K562 (cell line): ENCODE measurements around the gene OR51B2. TPM values are rescaled to one million over a fixed set of nuclear protein-coding genes. Genes with fewer than 3 reads are reported as not detected.

Experiments
- ATAC-seq: fragments of 200-7000 bp; cut with Tn5 transposase; 3 replicates; pipeline ENCODE4 v1.9.1; 2020; ENCODE audit warnings: moderate library complexity
- BruUV-seq: library from RNA; stranded (reverse); fragments of 400-500 nt; replicated peaks from 2 replicates; lab custom pipeline; 2021; lab: Mats Ljungman, UMichigan
- CTCF ChIA-PET: fragments of 300-600 bp; formaldehyde crosslinking; extraction: SDS; loops from one replicate; lab custom pipeline; 2021; ENCODE audit warnings: low intra/inter-chr PET ratio; lab: Yijun Ruan, JAX
- POLR2A ChIA-PET: fragments of 300-600, 350-650 bp; sonication (Branson Sonifier 250); formaldehyde crosslinking; extraction: SDS; loops from one replicate; lab custom pipeline; 2021; ENCODE audit warnings: antibody characterized with exemption, inconsistent platforms; lab: Yijun Ruan, JAX
- DNase-seq, 4 experiments: peaks; one replicate each; pipeline versions ENCODE4 v3.0.0 to v3.0.0-alpha.2; 2011 to 2018; ENCODE audit warnings: low spot score in 3 of 4, mixed read lengths in 3 of 4; ENCODE audit errors: extremely low read depth in 1 of 4
- FAIRE-seq: peaks from 2 replicates; lab custom pipeline; 2011; peaks lifted over from hg19 to GRCh38; lab: Jason Lieb, UNC
- H2AFZ ChIP-seq: 2 replicates; pipeline ENCODE4 v1.6.0; 2011; ENCODE audit warnings: low read depth, low read length, control low read depth, inconsistent platforms
- H3K27ac ChIP-seq: fragments of 200-600 bp; 3 replicates; pipeline ENCODE4 v1.8.0; 2011; ENCODE audit warnings: low read depth, mild to moderate bottlenecking, control low read depth, inconsistent platforms, low read length, moderate library complexity, mixed read lengths; ENCODE audit errors: extremely low read depth
- H3K27me3 ChIP-seq, 2 experiments: fragments of 300-600 bp in 1 of 2; 2 replicates in 1 of 2; 3 replicates in 1 of 2; pipeline versions ENCODE4 v1.6.0 to v1.8.0; 2011; ENCODE audit warnings: inconsistent platforms in 2 of 2, low read length in 2 of 2, mild to moderate bottlenecking in 1 of 2, mixed read lengths in 1 of 2, moderate library complexity in 1 of 2; ENCODE audit not compliant: control insufficient read depth in 2 of 2, insufficient read depth in 2 of 2
- H3K36me3 ChIP-seq: fragments of 300-600 bp; 3 replicates; pipeline ENCODE4 v1.8.0; 2011; ENCODE audit warnings: mild to moderate bottlenecking, low read length, inconsistent platforms; ENCODE audit not compliant: control insufficient read depth, insufficient read depth
- H3K4me1 ChIP-seq, 2 experiments: fragments of 200-600 bp in 1 of 2; replicated peaks in 1 of 2; 2 replicates in 1 of 2; 3 replicates in 1 of 2; pipeline versions ENCODE4 v1.5.1 to v1.8.0; 2011; ENCODE audit warnings: inconsistent platforms in 2 of 2, low read length in 2 of 2, mild to moderate bottlenecking in 1 of 2, mixed read lengths in 1 of 2, moderate library complexity in 1 of 2; ENCODE audit not compliant: control insufficient read depth in 2 of 2, insufficient read depth in 2 of 2
- H3K4me2 ChIP-seq: 2 replicates; pipeline ENCODE4 v1.6.1; 2011; ENCODE audit warnings: low read length, control low read depth, inconsistent platforms, mixed read lengths; ENCODE audit not compliant: insufficient read depth
- H3K4me3 ChIP-seq: fragments of 200-600 bp; sonication (generic), shearing (Covaris generic); 2 replicates; pipeline ENCODE4 v1.5.1; 2016; ENCODE audit warnings: control low read depth, inconsistent platforms
- H3K79me2 ChIP-seq: fragments of 200-600 bp; 3 replicates; pipeline ENCODE4 v1.8.0; 2011; ENCODE audit warnings: low read length, inconsistent platforms; ENCODE audit not compliant: control insufficient read depth, insufficient read depth
- H3K9ac ChIP-seq, 2 experiments: 2 replicates each; pipeline versions ENCODE4 v1.6.0 to v1.6.1; 2011; ENCODE audit warnings: low read depth in 2 of 2, low read length in 2 of 2, control low read depth in 1 of 2, inconsistent platforms in 1 of 2, mild to moderate bottlenecking in 1 of 2, mixed read lengths in 1 of 2; ENCODE audit not compliant: insufficient read depth in 1 of 2
- H3K9me1 ChIP-seq: one replicate; pipeline ENCODE4 v1.6.0; 2011; ENCODE audit warnings: inconsistent platforms, mild to moderate bottlenecking, low read length, moderate library complexity; ENCODE audit not compliant: control insufficient read depth, insufficient read depth
- H3K9me3 ChIP-seq: replicated peaks from 2 replicates; pipeline ENCODE4 v1.5.1; 2011; ENCODE audit warnings: low read depth, low read length, inconsistent platforms; ENCODE audit not compliant: control insufficient read depth, insufficient read depth
- H4K20me1 ChIP-seq: replicated peaks from 2 replicates; pipeline ENCODE4 v1.6.1; 2011; ENCODE audit warnings: low read length, inconsistent platforms, mixed read lengths; ENCODE audit not compliant: control insufficient read depth, insufficient read depth
- ATF4 ChIP-seq: fragments of 450-650 bp; formaldehyde crosslinking; IDR thresholded peaks from 2 replicates; pipeline ENCODE4 v1.4.0; 2022; ENCODE audit warnings: mild to moderate bottlenecking, moderate library complexity
- BRD4 ChIP-seq: fragments of 200-600 bp; sonication (generic); IDR thresholded peaks from 2 replicates; pipeline ENCODE4 v1.6.1; 2017; ENCODE audit warnings: inconsistent platforms
- CSDE1 ChIP-seq, 2 experiments: fragments of 450-650 bp; IDR thresholded peaks; 2 replicates each; pipeline ENCODE4 v1.6.1; 2016; ENCODE audit warnings: mild to moderate bottlenecking in 1 of 2
- ID3 ChIP-seq, 2 experiments: fragments of 250-450 bp in 1 of 2; fragments of 450-650 bp in 1 of 2; sonication (Bioruptor Pico) in 1 of 2; IDR thresholded peaks; 2 replicates each; pipeline versions ENCODE4 v1.6.1 to v1.8.0; 2016 to 2021; ENCODE audit warnings: mild to moderate bottlenecking in 2 of 2, moderate library complexity in 2 of 2, missing compliant biosample characterization in 1 of 2, missing genetic modification characterization in 1 of 2
- MYNN ChIP-seq, 2 experiments: sonication (generic); formaldehyde crosslinking in 1 of 2; IDR thresholded peaks; 2 replicates each; pipeline versions ENCODE4 v1.5.0 to v1.6.1; 2016 to 2020; ENCODE audit warnings: antibody characterized with exemption in 1 of 2, missing genetic modification reagents in 1 of 2
- NFXL1 ChIP-seq: fragments of 450-650 bp; formaldehyde crosslinking; IDR thresholded peaks from 2 replicates; pipeline ENCODE4 v1.4.0; 2021; ENCODE audit warnings: mild to moderate bottlenecking
- NR2C2 ChIP-seq, 2 experiments: fragments of 200-800 bp in 1 of 2; sonication (Bioruptor generic) in 1 of 2; sonication (generic) in 1 of 2; formaldehyde crosslinking in 1 of 2; IDR thresholded peaks; 2 replicates each; pipeline versions ENCODE4 v1.6.1 to v1.8.0; 2016 to 2022; ENCODE audit warnings: mild to moderate bottlenecking in 1 of 2, missing compliant biosample characterization in 1 of 2, missing genetic modification characterization in 1 of 2, missing genetic modification reagents in 1 of 2
- PHF20 ChIP-seq: fragments of 450-650 bp; IDR thresholded peaks from 2 replicates; pipeline ENCODE4 v1.6.1; 2018; ENCODE audit not compliant: partially characterized antibody
- PPARD ChIP-seq: fragments of 250-450 bp; sonication (Bioruptor Pico); IDR thresholded peaks from 2 replicates; pipeline ENCODE4 v1.8.0; 2022; ENCODE audit warnings: inconsistent platforms, mild to moderate bottlenecking, moderate library complexity
- ZNF23 ChIP-seq: fragments of 250-450 bp; sonication (Bioruptor Pico); IDR thresholded peaks from 2 replicates; pipeline ENCODE4 v1.4.0; 2020; ENCODE audit warnings: mild to moderate bottlenecking
- ZNF354B ChIP-seq: fragments of 250-450 bp; sonication (Bioruptor Pico); IDR thresholded peaks from 2 replicates; pipeline ENCODE4 v1.4.0; 2020
- ZNF395 ChIP-seq: fragments of 200-800 bp; sonication (Bioruptor generic); IDR thresholded peaks from 2 replicates; pipeline ENCODE4 v1.6.1; 2017; ENCODE audit warnings: missing genetic modification characterization, missing compliant biosample characterization
- WGBS: fragments of 100-300 bp; shearing (Covaris generic); methylation state at CpG from one replicate; pipeline ENCODE4 v1.1.6; 2016; ENCODE audit warnings: low coverage, mixed read lengths; ENCODE audit not compliant: insufficient coverage; ENCODE audit errors: missing lambda C conversion rate; 5-methylcytosine and 5-hydroxymethylcytosine counted together
- in situ Hi-C: fragments of 300-500 bp; cut with MboI; formaldehyde crosslinking; loops from 4 replicates; pipeline ENCODE4 v1.15.0; 2018; ENCODE audit warnings: inconsistent platforms, mixed read lengths
- intact Hi-C: fragments of 100-400 bp; cut with micrococcal nuclease; formaldehyde crosslinking; loops from 2 replicates; pipeline ENCODE4 v1.14.2; 2022
- polyA plus RNA-seq, 8 experiments: library from polyadenylated mRNA; depleted of rRNA in 4 of 8; stranded (reverse) in 5 of 8; unstranded in 3 of 8; fragments of >200 nt; fragmentation: Nextera tagmentation in 2 of 8; fragmentation: Illumina TruSeq in 1 of 8; extraction: Ambion mirVana in 2 of 8; extraction: Trizol in 1 of 8; gene quantifications; 2 replicates each; pipeline versions ENCODE4 v1.2.1 to v1.2.3, GENCODE V29; 2011 to 2014; ENCODE audit warnings: inconsistent platforms in 1 of 8, missing spikeins in 1 of 8
- total RNA-seq, 7 experiments: library from RNA; depleted of rRNA in 6 of 7; stranded (reverse); fragments of >200 nt in 6 of 7; fragmentation: Illumina TruSeq in 2 of 7; extraction: Trizol in 2 of 7; gene quantifications; 2 replicates each; pipeline versions ENCODE4 v1.2.1 to v1.2.3, GENCODE V29; 2011 to 2021; ENCODE audit warnings: low replicate concordance in 1 of 7

Gene OR51B2
- total and polyA plus RNA-seq, 9 of the 15 experiments (the other 6 are each of a cell fraction or from before 2014, with no cell fraction given), result 0.38 to 6.6 (median 4.0) TPM

- POLR2A ChIA-PET, result no interaction called here
- no peak overlapping the region for H3K27ac ChIP-seq
- no peak overlapping the region for H3K4me3 ChIP-seq
- in situ Hi-C loops (no loop called here), intact Hi-C loops (loop anchor here (5.0 kb wide), 1 partner anchor 245 kb away; no protein-coding TSS in a partner anchor)
- ATAC-seq (no peak), FAIRE-seq (no peak), DNase-seq (no peak)
- H3K9me3 ChIP-seq, result no peaks in the 10 kb centered on the region
- H3K9ac ChIP-seq, result no peak overlapping the region
- H2AFZ ChIP-seq, result no peak overlapping the region
- H4K20me1 ChIP-seq, result no peaks in the 10 kb centered on the region
- no TSS peak for BruUV-seq
- WGBS, result 83% methylated on average over 2 of the region's 2 CpGs
- CTCF ChIA-PET, result no interaction called here
- no peaks in the 10 kb centered on the region for H3K27me3 ChIP-seq
- peaks cover under 1 to 34% of the 10 kb centered on the region in 2 experiments; a peak in 3 of 5 replicates for H3K4me1 ChIP-seq
- no peaks in the 10 kb centered on the region for H3K9me1 ChIP-seq
- H3K36me3 ChIP-seq, result peaks cover 63% of the 10 kb centered on the region
- H3K4me2 ChIP-seq, result no peak overlapping the region
- peaks cover 92% of the 10 kb centered on the region for H3K79me2 ChIP-seq
- TF ChIP-seq NR2C2 (CRISPR knock-in tag; IDR thresholded peaks at IDR 0.05) (no peak), NR2C2 (tag; IDR thresholded peaks at IDR 0.05) (no peak), NFXL1 (CRISPR knock-in tag) (0 out of 2 replicates have a peak, but pooled peaks have one; percentile 23), BRD4 (no peak), MYNN (IDR thresholded peaks at IDR 0.05) (no peak), MYNN (CRISPR knock-in tag; IDR thresholded peaks at IDR 0.05) (no peak), ATF4 (CRISPR knock-in tag) (0 out of 2 replicates have a peak, but pooled peaks have one; percentile 13), ID3 (CRISPR knock-in tag; IDR thresholded peaks at IDR 0.05) (no peak), ID3 (tag; IDR thresholded peaks at IDR 0.05) (peak; percentile 46; the same call in 1 of the 2 replicates), ZNF354B (CRISPR knock-in tag) (no peak), ZNF23 (CRISPR knock-in tag) (0 out of 2 replicates have a peak, but pooled peaks have one; percentile 52), ZNF395 (CRISPR knock-in tag) (peak; percentile 39; the same call in 1 of the 2 replicates), PHF20 (no peak), PPARD (no peak), CSDE1 (IDR thresholded peaks at IDR 0.05) (no peak)
These were observed 43.5 kb upstream of the OR51B2 start for GRCh38 chr11:5367448-5368074.
